Kidney (tissue), 14 donors: ENCODE results near the gene SNRPE. TPM values are rescaled to one million over a fixed set of nuclear protein-coding genes. Genes with fewer than 3 reads are reported as not detected.

ENCODE experiments used
- DNase-seq, 5 donors: peaks; one replicate each; pipeline ENCODE4 v3.0.0-alpha.2; 2013 to 2020
- FAIRE-seq: peaks from 2 replicates; lab custom pipeline; 2012; peaks lifted over from hg19 to GRCh38; lab: Jason Lieb, UNC
- H3K27ac ChIP-seq, 2 donors: one replicate each; pipeline ENCODE4 v1.7.0; 2013; ENCODE audit warnings: low read depth in 2 of 2, low read length in 2 of 2, inconsistent platforms in 1 of 2
- H3K27me3 ChIP-seq: one replicate; pipeline ENCODE4 v1.7.1; 2013; ENCODE audit warnings: low read length, inconsistent platforms; ENCODE audit not compliant: control insufficient read depth, insufficient read depth
- H3K36me3 ChIP-seq, 3 donors: one replicate each; pipeline versions ENCODE4 v1.7.0 to v1.7.1; 2013; ENCODE audit warnings: low read length in 3 of 3, control low read depth in 1 of 3, inconsistent platforms in 1 of 3; ENCODE audit not compliant: insufficient read depth in 3 of 3, control insufficient read depth in 2 of 3
- H3K4me1 ChIP-seq, 3 donors: one replicate each; pipeline versions ENCODE4 v1.7.0 to v1.7.1; 2013; ENCODE audit warnings: low read length in 3 of 3, inconsistent platforms in 1 of 3, low read depth in 1 of 3; ENCODE audit not compliant: control insufficient read depth in 2 of 3, insufficient read depth in 2 of 3
- H3K4me3 ChIP-seq, 3 donors: one replicate each; pipeline versions ENCODE4 v1.7.0 to v1.8.1; 2013; ENCODE audit warnings: low read length in 3 of 3, control low read depth in 1 of 3, inconsistent platforms in 1 of 3
- H3K9ac ChIP-seq, 3 donors: one replicate each; pipeline versions ENCODE4 v1.7.0 to v1.7.1; 2013; ENCODE audit warnings: low read length in 3 of 3, control low read depth in 1 of 3, inconsistent platforms in 1 of 3
- H3K9me3 ChIP-seq, 3 donors: one replicate each; pipeline versions ENCODE4 v1.7.0 to v1.7.1; 2013; ENCODE audit warnings: low read length in 3 of 3, control low read depth in 1 of 3, inconsistent platforms in 1 of 3; ENCODE audit not compliant: control insufficient read depth in 2 of 3, insufficient read depth in 1 of 3
- intact Hi-C: fragments of 100-400 bp; cut with DNase I; formaldehyde crosslinking; loops from one replicate; pipeline ENCODE4 v1.11.1; 2022
- polyA plus RNA-seq: library from polyadenylated mRNA; stranded (reverse); fragments of 350-450 nt; fragmentation: Illumina TruSeq; extraction: RNeasy Lipid Tissue Mini Kit (QIAGEN cat#74804); gene quantifications from one replicate; pipeline ENCODE4 v1.2.3, GENCODE V29; 2014; ENCODE audit warnings: low read depth, low replicate concordance; ENCODE audit not compliant: insufficient read depth
- total RNA-seq: library from RNA; stranded (reverse); fragmentation: NEBNext Ultra II Directional; extraction: Animal tissue kit (Norgen Biotek cat#: 25700); gene quantifications from one replicate; pipeline ENCODE4 v1.2.1, GENCODE V29; 2021
- TF ChIP-seq, protein P1 (sequence below): IDR thresholded peaks from 3 replicates; pipeline ENCODE4 v1.5.1; 2012; ENCODE audit warnings: mild to moderate bottlenecking, moderate library complexity, borderline replicate concordance; ENCODE audit not compliant: insufficient read depth; ENCODE audit errors: extremely low read depth
- donor health status: control.
- donor health status: control.
- donor health status: control.
- donor health status: control.
- donor health status: control.
- donor health status: DM: yes; HTN: yes; CAD: no.
- donor health status: Normal renal cell carcinoma (clear cell type).

The SNRPE gene
- total and polyA plus RNA-seq, 2 donors from 2014 or later: 92.7 to 169 TPM

DNA sequence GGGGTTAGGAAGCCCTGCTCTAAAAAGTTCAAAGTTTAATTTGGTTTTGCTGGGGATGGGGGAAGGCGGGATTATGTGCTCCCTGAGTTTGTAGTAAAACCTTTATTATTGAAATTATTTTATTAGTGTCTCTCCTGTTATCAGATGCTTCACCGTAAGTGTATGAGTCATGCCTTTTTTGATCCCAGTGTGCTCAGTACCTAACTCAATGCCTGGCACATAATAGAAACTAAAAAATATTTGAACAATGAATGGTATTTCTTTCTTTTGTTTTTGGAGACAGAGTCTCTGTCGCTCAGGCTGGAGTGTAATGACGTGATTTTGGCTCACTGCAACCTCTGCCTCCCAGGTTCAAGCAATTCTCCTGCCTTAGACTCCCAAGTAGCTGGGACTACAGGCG lies 6.4 kb downstream of the SNRPE start:
- peaks cover 4 to 30% (median 14%) of the 10 kb centered on the region in 3 donors for H3K36me3 ChIP-seq
- TF ChIP-seq, protein P1, sequence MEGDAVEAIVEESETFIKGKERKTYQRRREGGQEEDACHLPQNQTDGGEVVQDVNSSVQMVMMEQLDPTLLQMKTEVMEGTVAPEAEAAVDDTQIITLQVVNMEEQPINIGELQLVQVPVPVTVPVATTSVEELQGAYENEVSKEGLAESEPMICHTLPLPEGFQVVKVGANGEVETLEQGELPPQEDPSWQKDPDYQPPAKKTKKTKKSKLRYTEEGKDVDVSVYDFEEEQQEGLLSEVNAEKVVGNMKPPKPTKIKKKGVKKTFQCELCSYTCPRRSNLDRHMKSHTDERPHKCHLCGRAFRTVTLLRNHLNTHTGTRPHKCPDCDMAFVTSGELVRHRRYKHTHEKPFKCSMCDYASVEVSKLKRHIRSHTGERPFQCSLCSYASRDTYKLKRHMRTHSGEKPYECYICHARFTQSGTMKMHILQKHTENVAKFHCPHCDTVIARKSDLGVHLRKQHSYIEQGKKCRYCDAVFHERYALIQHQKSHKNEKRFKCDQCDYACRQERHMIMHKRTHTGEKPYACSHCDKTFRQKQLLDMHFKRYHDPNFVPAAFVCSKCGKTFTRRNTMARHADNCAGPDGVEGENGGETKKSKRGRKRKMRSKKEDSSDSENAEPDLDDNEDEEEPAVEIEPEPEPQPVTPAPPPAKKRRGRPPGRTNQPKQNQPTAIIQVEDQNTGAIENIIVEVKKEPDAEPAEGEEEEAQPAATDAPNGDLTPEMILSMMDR: no peak
- FAIRE-seq: no peak
- H3K27me3 ChIP-seq: no peaks in the 10 kb centered on the region
- intact Hi-C loops: no loop called here
- DNase-seq: no peak
- H3K4me1 ChIP-seq: peaks cover 0 to 9% (median 6%) of the 10 kb centered on the region in 3 donors
- H3K9ac ChIP-seq: no peak overlapping the region
- H3K4me3 ChIP-seq: no peak overlapping the region
- H3K27ac ChIP-seq: no peak overlapping the region
- no peaks in the 10 kb centered on the region for H3K9me3 ChIP-seq

GRCh38 chr1:203870245-203870644 lies 8.8 kb downstream of the SNRPE start:
- Histone ChIP-seq H3K27ac (no peak overlapping the region), H3K9me3 (no peaks in the 10 kb centered on the region), H3K27me3 (no peaks in the 10 kb centered on the region), H3K4me3 (no peak overlapping the region), H3K36me3 (peaks cover 4 to 25% (median 17%) of the 10 kb centered on the region in 3 donors), H3K4me1 (peaks cover 0 to 9% (median 6%) of the 10 kb centered on the region in 3 donors), H3K9ac (no peak overlapping the region)
- intact Hi-C loops: loop anchor here (5.0 kb wide), 1 partner anchor 262 kb away; no protein-coding TSS in a partner anchor
- DNase-seq (no peak), FAIRE-seq (no peak)
- TF ChIP-seq, protein P1: no peak

DNA sequence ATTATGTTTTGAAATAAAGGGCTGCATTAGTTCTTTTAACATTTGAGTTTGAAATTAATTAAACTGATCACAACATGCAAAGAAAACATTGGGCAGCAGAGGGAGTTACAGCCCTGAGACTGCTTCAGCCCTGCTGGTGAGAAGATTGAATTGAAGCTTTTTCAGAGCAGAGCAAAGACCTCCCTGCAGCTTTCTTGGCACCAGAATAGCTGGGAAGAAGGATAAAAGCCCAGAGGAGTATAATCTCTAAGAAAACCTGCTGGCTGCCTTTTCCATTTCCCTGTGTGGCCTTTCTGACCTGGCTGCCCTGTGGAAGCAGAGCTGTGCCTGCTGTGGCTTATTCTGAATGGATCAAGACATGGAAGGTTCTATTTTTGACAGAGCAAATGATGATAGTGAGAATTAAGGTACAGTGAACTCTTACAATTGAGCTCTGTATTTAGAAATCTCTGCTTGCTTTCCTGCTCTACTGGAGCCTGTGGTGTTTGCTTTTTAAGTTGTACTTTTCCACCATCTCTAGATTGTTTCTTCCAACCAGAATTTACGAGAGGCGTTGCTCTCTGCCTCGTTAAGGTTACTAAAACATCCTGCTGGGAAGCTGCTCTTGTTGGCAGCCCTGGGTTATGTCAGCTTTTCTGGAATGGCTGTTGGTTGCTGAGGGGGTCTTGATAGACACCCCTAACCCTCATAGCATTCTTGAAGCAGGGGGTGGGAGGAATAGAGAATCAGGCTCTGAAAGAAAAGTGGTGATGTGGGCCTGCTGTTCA lies 9.9 kb downstream of the SNRPE start:
- intact Hi-C loops: loop anchor here (5.0 kb wide), 1 partner anchor 261 kb away; no protein-coding TSS in a partner anchor
- no peaks in the 10 kb centered on the region for H3K27me3 ChIP-seq
- H3K4me1 ChIP-seq: peaks cover 0 to 9% (median 6%) of the 10 kb centered on the region in 3 donors
- H3K4me3 ChIP-seq: no peak overlapping the region
- H3K9ac ChIP-seq: peak overlapping the region in 1 of 3 donors; percentile 20
- FAIRE-seq: peak; percentile 76
- H3K27ac ChIP-seq: peak overlapping the region in 1 of 2 donors; percentile 13
- H3K9me3 ChIP-seq: no peaks in the 10 kb centered on the region
- peaks cover 4 to 16% (median 11%) of the 10 kb centered on the region in 3 donors for H3K36me3 ChIP-seq
- DNase-seq: peak in 4 of 5 donors; percentile 55 to 88 (median 67)
- TF ChIP-seq, protein P1: peak; percentile 95
